ENCODE data around the gene ADAMTS12.

GRCh38 chr5:33843579-33843978, 48.2 kb downstream of the ADAMTS12 start:
- no peak for TF ChIP-seq JUN (IDR thresholded peaks at IDR 0.05; ENCODE audit: low read depth, low read length)
- no peak for TF ChIP-seq SP2 (IDR thresholded peaks at IDR 0.05; ENCODE audit: low read length)
- TF ChIP-seq POLR2A (IDR thresholded peaks at IDR 0.05; ENCODE audit: control extremely low read depth in 1 of 2, low read depth in 2 of 2, low read length in 2 of 2): no peak
- TF ChIP-seq TAF7 (optimal IDR thresholded peaks at IDR 0.05; ENCODE audit: borderline replicate concordance, low read depth, low read length): no peak
- no peak for TF ChIP-seq CTCF (IDR thresholded peaks at IDR 0.05; ENCODE audit: control extremely low read depth in 1 of 3, insufficient read depth in 1 of 3, low read depth in 1 of 3, low read length in 3 of 3)
- TF ChIP-seq KDM1A (IDR thresholded peaks at IDR 0.05; ENCODE audit: borderline replicate concordance, low read length): no peak
- TF ChIP-seq POLR2AphosphoS5 (IDR thresholded peaks at IDR 0.05; ENCODE audit: low read depth, low read length): no peak
- no peak for TF ChIP-seq SP1 (IDR thresholded peaks at IDR 0.05; ENCODE audit: low read depth, low read length)
- TF ChIP-seq PHF8 (conservative IDR thresholded peaks at IDR 0.05; ENCODE audit: low read depth, low read length): no peak

Data from H1 (cell line).